ENCODE measurements around the gene HNF1B. TPM values are rescaled to one million over a fixed set of nuclear protein-coding genes. Genes with fewer than 3 reads are reported as not detected.

HNF1B gene
- total RNA-seq, 1 donor from 2014 or later: 87.9 TPM

DNA sequence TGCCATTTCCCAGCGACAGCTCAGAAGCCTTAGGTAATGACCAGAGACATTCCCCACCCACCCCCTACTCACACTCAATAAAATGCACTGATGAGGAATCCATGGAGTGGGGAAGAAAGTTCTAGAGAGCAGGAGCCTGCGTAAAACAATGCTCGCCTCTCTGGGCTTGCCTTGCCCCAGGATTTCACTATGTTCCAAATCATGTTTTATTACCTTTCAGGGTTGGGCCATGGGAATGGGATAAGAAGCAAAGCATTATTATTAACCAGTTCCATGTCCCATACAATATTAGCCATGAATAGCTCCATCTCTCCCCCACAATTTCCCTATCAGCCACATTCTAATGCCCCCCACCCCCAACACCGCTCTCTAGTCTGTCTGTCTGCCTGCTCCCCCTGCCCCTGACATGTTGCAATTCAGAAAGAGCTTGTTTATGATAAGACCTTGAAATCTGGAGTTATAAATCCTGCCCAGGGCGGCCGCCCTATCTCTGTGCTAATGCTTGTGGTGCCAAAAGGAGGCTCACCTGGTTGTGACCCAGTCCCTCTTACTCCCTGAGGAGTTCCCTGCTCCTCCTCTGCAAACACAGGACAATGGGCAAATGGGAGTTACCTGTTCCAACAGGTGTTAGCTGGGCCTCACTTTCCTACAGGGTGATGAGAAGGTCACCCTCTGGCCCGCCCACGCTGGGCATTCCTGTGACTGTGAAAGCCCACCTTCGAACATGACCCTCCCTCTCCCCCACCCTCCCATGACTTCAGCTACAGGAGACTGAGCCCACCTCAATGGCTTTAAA, 73.6 kb downstream of the HNF1B start:
- DNase-seq (ENCODE audit: low read depth): no peak

DNA sequence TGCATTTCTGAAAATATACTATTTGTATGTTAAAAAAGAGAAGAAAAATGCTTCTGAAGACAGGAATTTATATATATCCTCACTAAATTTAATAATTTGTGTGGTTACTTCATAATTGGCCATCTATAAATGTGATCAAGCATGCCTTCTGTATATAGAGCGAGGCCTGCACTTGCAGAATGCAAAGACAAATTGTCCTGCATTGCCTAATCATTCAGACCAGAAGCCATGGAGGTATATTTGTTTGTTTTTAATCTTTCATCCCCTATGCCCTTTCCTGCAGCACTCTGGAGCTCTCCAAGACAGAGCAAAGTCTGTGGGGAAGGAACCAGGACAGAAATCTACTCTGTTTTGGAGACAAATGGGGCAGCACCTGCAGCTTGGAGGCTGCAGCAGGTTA, 77.8 kb downstream of the HNF1B start:
- no peak for DNase-seq (ENCODE audit: low read depth)

- DNase-seq (ENCODE audit: low read depth): no peak
These were observed 80.6 kb downstream of the HNF1B start for GRCh38 chr17:37664214-37664613.

- no peak for DNase-seq (ENCODE audit: low read depth)
These were observed 82.5 kb downstream of the HNF1B start for GRCh38 chr17:37662353-37662752.

DNA sequence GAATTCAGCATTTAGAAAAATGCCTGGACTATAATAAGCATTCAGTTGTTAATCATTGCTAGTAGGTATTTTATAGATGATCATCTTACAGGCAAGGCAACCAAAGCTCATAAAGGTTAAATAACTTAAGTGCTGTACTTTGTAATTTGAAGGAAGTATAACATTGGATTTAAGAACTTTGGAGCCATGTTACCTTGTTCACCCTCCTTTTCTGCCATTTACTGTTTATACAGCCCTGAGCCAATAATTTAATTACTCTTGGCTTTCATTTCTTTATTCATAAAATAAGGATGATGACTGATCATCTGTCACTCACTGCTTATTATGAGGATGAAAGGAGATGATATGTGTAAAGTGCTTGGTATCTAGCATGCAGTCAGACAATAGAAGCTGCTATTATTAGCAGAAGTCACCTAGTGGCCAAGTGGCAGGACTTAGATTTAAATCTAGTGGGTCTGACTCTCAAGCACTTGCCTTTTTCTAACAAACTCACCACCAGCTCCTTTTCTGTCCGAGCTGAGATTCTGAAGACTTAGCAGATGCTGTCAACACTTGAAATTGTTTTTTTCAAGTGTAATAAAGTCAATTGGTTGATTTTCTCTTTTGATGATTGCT, 83.4 kb downstream of the HNF1B start:
- DNase-seq (ENCODE audit: low read depth): no peak

DNA sequence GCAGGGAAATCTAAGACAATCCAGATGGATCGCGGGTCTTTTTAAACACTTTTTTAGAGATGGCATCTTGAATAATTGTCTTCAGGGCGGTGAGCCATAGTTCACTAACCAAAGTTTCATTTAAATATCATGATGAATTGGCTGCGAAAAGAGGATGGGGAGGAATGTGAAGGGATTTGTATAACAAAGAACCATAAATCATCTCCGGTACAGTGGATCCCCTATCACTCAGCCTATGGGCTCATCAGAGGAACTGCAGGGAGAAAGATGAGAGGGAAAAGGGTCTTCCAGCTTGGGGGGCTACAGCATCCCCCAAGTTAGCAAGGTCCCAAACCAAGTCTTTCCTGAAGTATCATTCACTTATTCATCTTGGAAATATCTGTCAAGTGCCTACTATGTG, 84.9 kb downstream of the HNF1B start:
- DNase-seq (ENCODE audit: low read depth): no peak

DNA sequence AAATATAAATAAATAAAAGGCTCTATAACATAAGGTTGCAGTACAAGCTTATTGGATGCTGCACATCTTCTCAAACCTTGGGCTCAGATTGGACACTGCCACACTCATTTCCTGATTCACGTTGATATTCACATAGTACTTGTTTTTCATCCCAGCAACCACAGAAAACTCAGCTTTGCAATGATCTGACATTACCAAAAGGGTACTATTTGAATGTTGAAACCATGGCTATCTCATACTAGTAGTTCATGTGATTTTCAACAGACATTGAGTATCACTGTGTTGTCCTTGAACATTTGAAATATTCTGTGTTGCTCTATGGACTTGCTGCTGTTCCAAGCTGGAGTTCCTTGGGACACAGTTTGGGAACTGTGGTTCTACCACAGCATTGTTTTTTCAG, 87.7 kb downstream of the HNF1B start:
- DNase-seq (ENCODE audit: low read depth): no peak

GRCh38 chr17:37651849-37652248, 93.0 kb downstream of the HNF1B start:
- DNase-seq (ENCODE audit: low read depth): no peak

GRCh38 chr17:37650419-37651003, 94.3 kb downstream of the HNF1B start:
- peak; percentile 73 for DNase-seq (ENCODE audit: low read depth)

DNA sequence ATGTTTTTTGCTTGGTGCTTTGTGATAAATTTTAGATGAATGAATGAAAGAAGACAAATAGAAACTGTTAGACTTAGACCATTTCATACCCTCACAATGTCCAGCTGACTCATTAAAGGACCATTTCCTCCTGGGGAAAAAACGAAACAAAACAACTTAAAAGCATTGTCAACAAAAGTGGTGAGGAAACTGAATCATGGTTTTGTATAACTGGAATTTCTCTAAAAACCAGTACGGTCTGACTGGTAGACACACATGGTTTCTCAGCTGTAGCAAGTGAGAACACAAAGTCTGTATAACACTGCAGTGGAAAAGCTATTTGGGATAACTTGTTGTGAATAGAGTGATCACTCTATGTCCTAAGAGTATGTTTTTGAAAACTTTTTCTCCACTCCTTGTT, 96.3 kb downstream of the HNF1B start:
- DNase-seq (ENCODE audit: low read depth): peak; percentile 99

- DNase-seq (ENCODE audit: low read depth): no peak
These were observed 97.0 kb downstream of the HNF1B start for GRCh38 chr17:37647856-37648255.

- peak; percentile 33 for DNase-seq (ENCODE audit: low read depth)
These were observed 101.0 kb downstream of the HNF1B start for GRCh38 chr17:37643869-37644268.

GRCh38 chr17:37643118-37643766, 101.6 kb downstream of the HNF1B start, which contains the start of gene DDX52:
Gene DDX52, minus strand, starts transcription at chr17:37643446. Its CDS starts 26 bp downstream, at chr17:37643420.
- peak; percentile 92 for DNase-seq (ENCODE audit: low read depth)

DNA sequence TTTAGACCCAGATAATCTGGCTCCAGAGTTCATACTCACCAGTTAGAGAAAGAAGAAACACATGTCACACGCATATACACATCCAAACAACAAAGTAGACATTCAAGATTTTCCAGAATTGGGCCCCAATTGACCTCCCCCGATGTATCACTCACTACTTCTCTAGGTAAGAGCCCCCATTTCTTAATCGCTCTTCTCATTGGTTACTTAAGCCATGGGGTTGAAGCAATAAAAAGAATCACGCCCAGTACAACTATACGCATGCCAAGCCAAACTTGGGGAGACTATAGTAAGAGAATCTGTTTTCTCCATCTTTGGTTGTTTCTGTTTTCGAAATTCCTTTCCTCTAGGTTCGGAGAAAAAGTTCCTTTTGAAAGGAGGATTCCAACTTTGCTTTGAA, 102.2 kb downstream of the HNF1B start:
- DNase-seq (ENCODE audit: low read depth): peak; percentile 56

GRCh38 chr17:37640015-37640414, 104.8 kb downstream of the HNF1B start:
- no peak for DNase-seq (ENCODE audit: low read depth)

DNA sequence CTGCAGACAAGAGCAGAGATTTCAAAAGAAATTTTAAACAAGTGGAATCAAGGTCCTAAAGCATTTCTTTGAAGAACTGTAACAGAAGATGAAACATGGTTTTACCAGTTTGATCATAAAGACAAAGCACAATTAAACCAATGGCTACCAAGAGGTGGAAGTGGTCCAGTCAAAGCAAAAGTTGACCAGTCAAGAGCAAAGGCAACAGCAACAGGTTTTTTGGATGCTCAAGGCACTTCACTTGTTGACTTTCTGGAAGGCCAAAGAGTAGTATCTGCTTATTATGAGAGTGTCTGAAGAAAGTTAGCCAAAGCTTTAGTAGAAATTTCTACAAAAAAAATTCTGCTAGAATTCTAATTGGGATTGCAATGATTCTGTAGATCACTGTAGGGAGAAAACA, 106.9 kb downstream of the HNF1B start:
- no peak for DNase-seq (ENCODE audit: low read depth)

Other genes with a start within 250 kb of the HNF1B start
- 8.5 and 44.3 TPM in 2 replicates for gene SYNRG, start 135.6 kb downstream of the HNF1B start, total RNA-seq
- 48.5 and 64.4 TPM in 2 replicates for gene DDX52, start 101.6 kb downstream of the HNF1B start, total RNA-seq
- not detected in 2 replicates for gene TBC1D3K, start 179.4 kb upstream of the HNF1B start, total RNA-seq
- gene TBC1D3L, start 244.0 kb upstream of the HNF1B start, total RNA-seq: 1.4 and 6.3 TPM in 2 replicates